Measurements from ENCODE around the gene SIRT5.

DNA sequence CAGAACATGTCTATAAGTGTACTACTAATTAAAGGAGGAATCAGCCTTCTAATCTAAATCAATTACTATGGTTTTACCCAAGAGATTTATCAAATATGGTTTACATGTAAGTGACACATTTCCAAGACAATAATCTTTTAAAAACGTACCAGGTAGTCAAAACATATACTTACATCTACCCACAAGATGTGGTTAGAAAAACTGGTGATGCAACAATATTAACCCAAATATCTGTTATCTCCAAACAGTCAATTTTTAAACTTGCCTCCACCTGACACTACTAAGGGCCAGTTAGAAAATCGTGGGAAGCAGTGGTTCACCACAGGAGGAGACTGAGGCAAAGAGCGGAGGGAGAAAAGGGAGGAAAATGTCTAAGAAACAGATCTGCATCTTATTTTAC, 68.7 kb downstream of the SIRT5 start:
- TF ChIP-seq CTCF (IDR thresholded peaks at IDR 0.05): no peak
- no peak for TF ChIP-seq POLR2A (IDR thresholded peaks at IDR 0.05)

Data from body of pancreas (tissue), 4 donors.